ENCODE measurements around the gene GATA6. TPM values are rescaled to one million over a fixed set of nuclear protein-coding genes. Genes with fewer than 3 reads are reported as not detected.

Gene GATA6
- total RNA-seq, 1 experiment from 2014 or later = 0.69 TPM

Other genes starting within 250 kb of the GATA6 start
- not detected in 2 replicates for gene CTAGE1, start 248.3 kb downstream of the GATA6 start, total RNA-seq (2014; rRNA removed; shearing (Covaris generic))

All from SJCRH30 (cell line).